ENCODE measurements around the gene KLHL17.

The KLHL17 gene

GRCh38 chr1:945688-946556 is 14.5 kb upstream of the KLHL17 start:
- no peak for TF ChIP-seq NFIC (IDR thresholded peaks at IDR 0.05)
- TF ChIP-seq TAF1 (IDR thresholded peaks at IDR 0.05; ENCODE audit: low read depth): no peak
- TF ChIP-seq USF1 (IDR thresholded peaks at IDR 0.05): no peak
- no peak for TF ChIP-seq REST (IDR thresholded peaks at IDR 0.05; ENCODE audit: low read depth)
- no peak for TF ChIP-seq EGR1 (IDR thresholded peaks at IDR 0.05)
- no peak for TF ChIP-seq TCF12 (IDR thresholded peaks at IDR 0.05; ENCODE audit: low read depth)
- no peak for TF ChIP-seq TEAD4 (IDR thresholded peaks at IDR 0.05)
- TF ChIP-seq FOXM1 (IDR thresholded peaks at IDR 0.05; ENCODE audit: borderline replicate concordance, low read depth): no peak
- TF ChIP-seq CREB1 (IDR thresholded peaks at IDR 0.05; ENCODE audit: low read depth): no peak
- no peak for TF ChIP-seq YY1 (IDR thresholded peaks at IDR 0.05; ENCODE audit: low read depth)
- TF ChIP-seq CEBPB (IDR thresholded peaks at IDR 0.05): no peak
- TF ChIP-seq MAX (IDR thresholded peaks at IDR 0.05): no peak
- TF ChIP-seq RAD21 (IDR thresholded peaks at IDR 0.05; ENCODE audit: low read depth): no peak
- no peak for TF ChIP-seq EP300 (IDR thresholded peaks at IDR 0.05; ENCODE audit: borderline replicate concordance)
- no peak for TF ChIP-seq ZBTB7A (IDR thresholded peaks at IDR 0.05; ENCODE audit: low read depth)

- TF ChIP-seq MAX (IDR thresholded peaks at IDR 0.05) (no peak), RAD21 (IDR thresholded peaks at IDR 0.05; ENCODE audit: low read depth) (no peak), EGR1 (IDR thresholded peaks at IDR 0.05) (no peak)
Measured at GRCh38 chr1:947958-948357, 12.4 kb upstream of the KLHL17 start.

- TF ChIP-seq TAF1 (IDR thresholded peaks at IDR 0.05; ENCODE audit: low read depth): no peak
- TF ChIP-seq CREB1 (IDR thresholded peaks at IDR 0.05; ENCODE audit: low read depth): no peak
- no peak for TF ChIP-seq EGR1 (IDR thresholded peaks at IDR 0.05)
- TF ChIP-seq ZBTB7A (IDR thresholded peaks at IDR 0.05; ENCODE audit: low read depth): no peak
- TF ChIP-seq TCF12 (IDR thresholded peaks at IDR 0.05; ENCODE audit: low read depth): no peak
- no peak for TF ChIP-seq YY1 (IDR thresholded peaks at IDR 0.05; ENCODE audit: low read depth)
- TF ChIP-seq EP300 (IDR thresholded peaks at IDR 0.05; ENCODE audit: borderline replicate concordance): no peak
- TF ChIP-seq MAX (IDR thresholded peaks at IDR 0.05): no peak
- no peak for TF ChIP-seq TEAD4 (IDR thresholded peaks at IDR 0.05)
- TF ChIP-seq FOXM1 (IDR thresholded peaks at IDR 0.05; ENCODE audit: borderline replicate concordance, low read depth): no peak
- no peak for TF ChIP-seq USF1 (IDR thresholded peaks at IDR 0.05)
- no peak for TF ChIP-seq REST (IDR thresholded peaks at IDR 0.05; ENCODE audit: low read depth)
- TF ChIP-seq NFIC (IDR thresholded peaks at IDR 0.05): no peak
- TF ChIP-seq CEBPB (IDR thresholded peaks at IDR 0.05): no peak
- TF ChIP-seq RAD21 (IDR thresholded peaks at IDR 0.05; ENCODE audit: low read depth): no peak
Measured at GRCh38 chr1:950268-950667, 10.1 kb upstream of the KLHL17 start.

GRCh38 chr1:950881-951280 is 9.5 kb upstream of the KLHL17 start:
- TF ChIP-seq NFIC (IDR thresholded peaks at IDR 0.05) (no peak), EGR1 (IDR thresholded peaks at IDR 0.05) (no peak)

- TF ChIP-seq RAD21 (IDR thresholded peaks at IDR 0.05; ENCODE audit: low read depth) (peak; percentile 29; the same call in 1 of the 2 replicates), ZBTB7A (IDR thresholded peaks at IDR 0.05; ENCODE audit: low read depth) (no peak), TCF12 (IDR thresholded peaks at IDR 0.05; ENCODE audit: low read depth) (no peak)
Measured at GRCh38 chr1:951364-951763, 9.0 kb upstream of the KLHL17 start.

- TF ChIP-seq CREB1 (IDR thresholded peaks at IDR 0.05; ENCODE audit: low read depth) (no peak), USF1 (IDR thresholded peaks at IDR 0.05) (no peak), YY1 (IDR thresholded peaks at IDR 0.05; ENCODE audit: low read depth) (no peak), TAF1 (IDR thresholded peaks at IDR 0.05; ENCODE audit: low read depth) (no peak), ZBTB7A (IDR thresholded peaks at IDR 0.05; ENCODE audit: low read depth) (no peak), TEAD4 (IDR thresholded peaks at IDR 0.05) (no peak), TCF12 (IDR thresholded peaks at IDR 0.05; ENCODE audit: low read depth) (no peak), EP300 (IDR thresholded peaks at IDR 0.05; ENCODE audit: borderline replicate concordance) (no peak), FOXM1 (IDR thresholded peaks at IDR 0.05; ENCODE audit: borderline replicate concordance, low read depth) (no peak), EGR1 (IDR thresholded peaks at IDR 0.05) (no peak), CEBPB (IDR thresholded peaks at IDR 0.05) (no peak), RAD21 (IDR thresholded peaks at IDR 0.05; ENCODE audit: low read depth) (no peak), NFIC (IDR thresholded peaks at IDR 0.05) (no peak), REST (IDR thresholded peaks at IDR 0.05; ENCODE audit: low read depth) (no peak), MAX (IDR thresholded peaks at IDR 0.05) (no peak)
Measured at GRCh38 chr1:952201-952600, 8.2 kb upstream of the KLHL17 start.

Measured in Ishikawa (cell line).